NCI-H526 (cell line): Measurements from ENCODE around the gene CARD14.
"Not testable (repeated sequence)": the region's sequence is repeated elsewhere in the genome, so short reads cannot be mapped to it uniquely, and the experiment has no call there.

Experiments
- DNase-seq, 2 experiments: peaks; one replicate each; lab custom pipeline; 2025; lab: John Stamatoyannopoulos, UW

Gene CARD14

GRCh38 chr17:80147035-80147822, 22.6 kb upstream of the CARD14 start, which contains the start of gene EIF4A3:
EIF4A3 (minus strand) TSS chr17:80147128; CDS start chr17:80146961, 167 bp downstream.
- peak; percentile 97 to 99 for DNase-seq

- no peak for DNase-seq
These were observed 18.5 kb upstream of the CARD14 start for GRCh38 chr17:80151333-80151732.

- DNase-seq = no peak
These were observed 17.6 kb upstream of the CARD14 start for GRCh38 chr17:80152081-80152702.

GRCh38 chr17:80153004-80153403, 16.8 kb upstream of the CARD14 start:
- DNase-seq = no peak

GRCh38 chr17:80154166-80154565, 15.7 kb upstream of the CARD14 start:
- no peak for DNase-seq

GRCh38 chr17:80155600-80155999, 14.2 kb upstream of the CARD14 start:
- not testable (repeated sequence) for DNase-seq

GRCh38 chr17:80158846-80159245, 11.0 kb upstream of the CARD14 start:
- DNase-seq = no peak

GRCh38 chr17:80160536-80160935, 9.3 kb upstream of the CARD14 start:
- no peak for DNase-seq

GRCh38 chr17:80163336-80163735, 6.5 kb upstream of the CARD14 start:
- DNase-seq = no peak

GRCh38 chr17:80164185-80164584, 5.6 kb upstream of the CARD14 start:
- no peak for DNase-seq

GRCh38 chr17:80166446-80166845, 3.4 kb upstream of the CARD14 start:
- DNase-seq = peak; percentile 48 to 77

- DNase-seq = no peak
These were observed 1.5 kb upstream of the CARD14 start for GRCh38 chr17:80168371-80168770.

GRCh38 chr17:80169107-80169506, 723 bp upstream of the CARD14 start:
- no peak for DNase-seq

GRCh38 chr17:80171681-80172080, 1.9 kb downstream of the CARD14 start:
- no peak for DNase-seq

GRCh38 chr17:80173126-80173525, 3.3 kb downstream of the CARD14 start:
- DNase-seq = no peak

GRCh38 chr17:80173916-80174315, 4.1 kb downstream of the CARD14 start:
- DNase-seq = no peak

GRCh38 chr17:80176757-80177156, 6.9 kb downstream of the CARD14 start:
- no peak for DNase-seq

GRCh38 chr17:80177986-80178595, 8.3 kb downstream of the CARD14 start:
- no peak for DNase-seq

GRCh38 chr17:80180192-80180591, 10.4 kb downstream of the CARD14 start:
- DNase-seq = no peak

GRCh38 chr17:80181431-80181830, 11.6 kb downstream of the CARD14 start:
- no peak for DNase-seq

- DNase-seq = no peak
These were observed 12.5 kb downstream of the CARD14 start for GRCh38 chr17:80182118-80182844.

GRCh38 chr17:80182845-80183223, 13.0 kb downstream of the CARD14 start:
- no peak for DNase-seq
